A549 (cell line): Measurements from ENCODE around the gene GAS7. TPM values are rescaled to one million over a fixed set of nuclear protein-coding genes. Genes with fewer than 3 reads are reported as not detected.

Experiments
- ATAC-seq, 2 experiments: fragments of 200-7000 bp in 1 of 2; fragments of >200 bp in 1 of 2; cut with Nextera tagmentation in 1 of 2; cut with Tn5 transposase in 1 of 2; 3 replicates each; pipeline versions ENCODE4 v1.8.0 to v1.9.1; 2018 to 2020; ENCODE audit warnings: mild to moderate bottlenecking in 1 of 2, moderate library complexity in 1 of 2
- CTCF ChIA-PET: fragments of 300-600 bp; sonication (Branson Sonifier 250); formaldehyde crosslinking; extraction: SDS; loops from one replicate; lab custom pipeline; 2021; ENCODE audit warnings: antibody characterized with exemption, inconsistent platforms; lab: Yijun Ruan, JAX
- POLR2A ChIA-PET: fragments of 350-600 bp; formaldehyde crosslinking; extraction: SDS; loops from one replicate; lab custom pipeline; 2021; ENCODE audit warnings: antibody characterized with exemption, inconsistent platforms; lab: Yijun Ruan, JAX
- DNase-seq, 2 experiments: peaks; one replicate each; pipeline versions ENCODE4 v3.0.0 to v3.0.0-alpha.2; 2011 to 2016; ENCODE audit warnings: low read depth in 1 of 2, low spot score in 1 of 2
- FAIRE-seq: peaks from 2 replicates; lab custom pipeline; 2011; peaks lifted over from hg19 to GRCh38; lab: Jason Lieb, UNC
- H3K27ac ChIP-seq, 2 experiments: fragments of >200 bp; sonication (Bioruptor Twin); formaldehyde crosslinking; 3 replicates each; pipeline ENCODE4 v1.5.1; 2016 to 2017
- H3K4me1 ChIP-seq: fragments of >200 bp; sonication (Bioruptor Twin); formaldehyde crosslinking; 3 replicates; pipeline ENCODE4 v1.6.1; 2016
- H3K4me2 ChIP-seq: fragments of >200 bp; sonication (Bioruptor Twin); formaldehyde crosslinking; 3 replicates; pipeline ENCODE4 v1.6.1; 2016
- H3K4me3 ChIP-seq: fragments of >200 bp; sonication (Bioruptor Twin); formaldehyde crosslinking; 3 replicates; pipeline ENCODE4 v1.5.1; 2016
- H3K9me3 ChIP-seq: fragments of >200 bp; sonication (Bioruptor Twin); formaldehyde crosslinking; 3 replicates; pipeline ENCODE4 v1.6.1; 2016
- CHD2 ChIP-seq: fragments of 150-350 bp; IDR thresholded peaks from 2 replicates; pipeline ENCODE4 v1.6.1; 2014; ENCODE audit warnings: low read length; ENCODE audit not compliant: partially characterized antibody
- CHD4 ChIP-seq: fragments of 200-600 bp; sonication (generic); IDR thresholded peaks from 2 replicates; pipeline ENCODE4 v1.6.1; 2016; ENCODE audit warnings: antibody characterized with exemption, mild to moderate bottlenecking, borderline replicate concordance
- EHMT2 ChIP-seq: fragments of 200-600 bp; sonication (generic); IDR thresholded peaks from 2 replicates; pipeline ENCODE4 v1.6.1; 2016; ENCODE audit warnings: antibody characterized with exemption, low read depth, mild to moderate bottlenecking, moderate library complexity
- FOSB ChIP-seq: fragments of 250-450 bp; sonication (Bioruptor Pico); IDR thresholded peaks from 2 replicates; pipeline ENCODE4 v1.5.0; 2020; ENCODE audit warnings: mild to moderate bottlenecking, moderate library complexity
- GATA3 ChIP-seq: IDR thresholded peaks from 2 replicates; pipeline ENCODE4 v1.6.1; 2012; ENCODE audit warnings: borderline replicate concordance
- HEYL ChIP-seq: fragments of 250-450 bp; sonication (Bioruptor Pico); IDR thresholded peaks from 2 replicates; pipeline ENCODE4 v1.8.0; 2021; ENCODE audit warnings: mild to moderate bottlenecking, moderate library complexity
- HOXA7 ChIP-seq: fragments of 250-450 bp; sonication (Bioruptor Pico); IDR thresholded peaks from 2 replicates; pipeline ENCODE4 v1.5.0; 2020; ENCODE audit warnings: mild to moderate bottlenecking, moderate library complexity
- HOXB13 ChIP-seq: fragments of 250-450 bp; sonication (Bioruptor Pico); IDR thresholded peaks from 2 replicates; pipeline ENCODE4 v1.5.0; 2020; ENCODE audit warnings: low read depth, mild to moderate bottlenecking, moderate library complexity
- HOXB5 ChIP-seq: fragments of 250-450 bp; sonication (Bioruptor Pico); IDR thresholded peaks from 2 replicates; pipeline ENCODE4 v1.5.0; 2020; ENCODE audit warnings: mild to moderate bottlenecking, moderate library complexity
- JUN ChIP-seq, 2 experiments: fragments of >200 bp; sonication (Bioruptor Twin); formaldehyde crosslinking; IDR thresholded peaks; 2 replicates in 1 of 2; 3 replicates in 1 of 2; pipeline ENCODE4 v1.6.1; 2016 to 2017
- KDM1A ChIP-seq: fragments of 200-600 bp; sonication (generic); IDR thresholded peaks from 2 replicates; pipeline ENCODE4 v1.6.1; 2016; ENCODE audit warnings: low read depth, mild to moderate bottlenecking
- MAZ ChIP-seq: fragments of 150-350 bp; IDR thresholded peaks from 2 replicates; pipeline ENCODE4 v1.6.1; 2014; ENCODE audit warnings: antibody characterized with exemption, low read depth, low read length, borderline replicate concordance
- MYC ChIP-seq: IDR thresholded peaks from 2 replicates; pipeline ENCODE4 v1.6.1; 2012; ENCODE audit warnings: mild to moderate bottlenecking, inconsistent platforms, low read length, improper control_type of control experiment, borderline replicate concordance
- NPAS2 ChIP-seq: fragments of 250-450 bp; sonication (Bioruptor Pico); IDR thresholded peaks from 2 replicates; pipeline ENCODE4 v1.8.0; 2022; ENCODE audit warnings: mild to moderate bottlenecking, moderate library complexity, borderline replicate concordance
- PHF8 ChIP-seq: fragments of 200-600 bp; sonication (generic); IDR thresholded peaks from 2 replicates; pipeline ENCODE4 v1.6.1; 2016; ENCODE audit warnings: low read depth, mild to moderate bottlenecking, antibody characterized with exemption, moderate library complexity, borderline replicate concordance
- RAD21 ChIP-seq, 2 experiments: fragments of >200 bp in 1 of 2; sonication (Bioruptor Twin) in 1 of 2; formaldehyde crosslinking in 1 of 2; IDR thresholded peaks in 1 of 2; conservative IDR thresholded peaks in 1 of 2; 2 replicates in 1 of 2; 3 replicates in 1 of 2; pipeline ENCODE4 v1.6.1; 2012 to 2018; ENCODE audit warnings: inconsistent platforms in 1 of 2
- RARB ChIP-seq: fragments of 250-450 bp; sonication (Bioruptor Pico); IDR thresholded peaks from 2 replicates; pipeline ENCODE4 v1.8.0; 2021; ENCODE audit warnings: mild to moderate bottlenecking, moderate library complexity
- RCOR1 ChIP-seq: fragments of 150-350 bp; IDR thresholded peaks from 2 replicates; pipeline ENCODE4 v1.6.1; 2014; ENCODE audit warnings: antibody characterized with exemption, low read length, low read depth
- TFCP2L1 ChIP-seq: fragments of 250-450 bp; sonication (Bioruptor Pico); IDR thresholded peaks from 2 replicates; pipeline ENCODE4 v1.5.0; 2021; ENCODE audit warnings: mild to moderate bottlenecking
- ZFP36 ChIP-seq: fragments of 450-650 bp; IDR thresholded peaks from 2 replicates; pipeline ENCODE4 v1.6.1; 2014; ENCODE audit warnings: borderline replicate concordance; ENCODE audit not compliant: partially characterized antibody
- ZNF302 ChIP-seq: fragments of 250-450 bp; sonication (Bioruptor Pico); IDR thresholded peaks from 2 replicates; pipeline ENCODE4 v1.9.0; 2021; ENCODE audit warnings: inconsistent platforms, mild to moderate bottlenecking, moderate library complexity
- WGBS: methylation state at CpG from one replicate; pipeline ENCODE4 v1.1.6; 2017; ENCODE audit errors: missing lambda C conversion rate; 5-methylcytosine and 5-hydroxymethylcytosine counted together
- polyA plus RNA-seq, 4 experiments: library from polyadenylated mRNA; depleted of rRNA in 3 of 4; stranded (reverse); fragments of >200 nt; fragmentation: RNase III in 1 of 4; extraction: RNeasy Plus Mini Kit Qiagen cat#74134 plus additional on column Dnase treatment in 1 of 4; gene quantifications; 2 replicates in 3 of 4; 3 replicates in 1 of 4; pipeline ENCODE4 v1.2.3, GENCODE V29; 2011 to 2017
- TF ChIP-seq, protein P1 (sequence below): fragments of 450-650 bp; IDR thresholded peaks from 2 replicates; pipeline ENCODE4 v1.6.1; 2014; ENCODE audit warnings: antibody characterized with exemption
- TF ChIP-seq, protein P2 (sequence below): fragments of >200 bp; sonication (Bioruptor Twin); formaldehyde crosslinking; IDR thresholded peaks from 3 replicates; pipeline ENCODE4 v1.5.1; 2016
- TF ChIP-seq, protein P3 (sequence below): fragments of >200 bp; sonication (Bioruptor Twin); formaldehyde crosslinking; IDR thresholded peaks from 3 replicates; pipeline ENCODE4 v1.6.1; 2016
- TF ChIP-seq, protein P4 (sequence below): fragments of 250-450 bp; sonication (Bioruptor Pico); IDR thresholded peaks from 2 replicates; pipeline ENCODE4 v1.5.0; 2021; ENCODE audit warnings: mild to moderate bottlenecking, moderate library complexity, borderline replicate concordance

The GAS7 gene
- polyA plus RNA-seq, 2 of the 4 experiments (the other 2 are of a cell fraction): 1.3 to 1.5 TPM

DNA sequence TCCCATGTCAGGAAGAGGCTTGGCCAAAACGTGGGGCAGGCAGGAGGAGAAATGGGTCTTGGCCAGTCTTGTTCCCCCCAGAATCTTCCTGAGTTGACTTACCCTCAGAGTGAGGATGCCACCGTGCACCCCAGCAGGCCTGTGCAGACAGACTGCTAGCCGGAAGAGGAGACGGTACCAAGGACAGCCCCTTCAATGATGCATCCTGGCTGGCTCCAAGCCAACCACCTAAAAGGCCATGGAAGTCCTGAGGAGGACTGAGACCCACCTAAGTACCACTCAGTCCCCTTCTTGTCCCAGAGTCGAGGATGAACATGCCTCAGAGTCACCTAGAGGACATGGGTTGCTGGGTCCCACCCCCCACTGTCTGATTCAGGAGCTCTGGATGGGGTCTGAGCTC, 246.6 kb downstream of the GAS7 start:
- no peak overlapping the region for H3K4me3 ChIP-seq
- H3K27ac ChIP-seq: no peak overlapping the region
- 46% methylated on average over 5 of the region's 5 CpGs for WGBS
- ATAC-seq: no peak
- FAIRE-seq: no peak
- CTCF ChIA-PET: interaction anchor here (1.7 to 14.3 kb wide), 2 partner anchors 15 to 24 kb away, joined by 8 to 155 read pairs; no protein-coding TSS in a partner anchor
- TF ChIP-seq HOXB5 (CRISPR knock-in tag): no peak
- no peak for TF ChIP-seq GATA3
- TF ChIP-seq RCOR1: no peak
- TF ChIP-seq MYC: no peak
- TF ChIP-seq TFCP2L1 (CRISPR knock-in tag): no peak
- TF ChIP-seq, protein P1, sequence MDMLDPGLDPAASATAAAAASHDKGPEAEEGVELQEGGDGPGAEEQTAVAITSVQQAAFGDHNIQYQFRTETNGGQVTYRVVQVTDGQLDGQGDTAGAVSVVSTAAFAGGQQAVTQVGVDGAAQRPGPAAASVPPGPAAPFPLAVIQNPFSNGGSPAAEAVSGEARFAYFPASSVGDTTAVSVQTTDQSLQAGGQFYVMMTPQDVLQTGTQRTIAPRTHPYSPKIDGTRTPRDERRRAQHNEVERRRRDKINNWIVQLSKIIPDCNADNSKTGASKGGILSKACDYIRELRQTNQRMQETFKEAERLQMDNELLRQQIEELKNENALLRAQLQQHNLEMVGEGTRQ: no peak
- TF ChIP-seq CHD4: no peak
- TF ChIP-seq, protein P2, sequence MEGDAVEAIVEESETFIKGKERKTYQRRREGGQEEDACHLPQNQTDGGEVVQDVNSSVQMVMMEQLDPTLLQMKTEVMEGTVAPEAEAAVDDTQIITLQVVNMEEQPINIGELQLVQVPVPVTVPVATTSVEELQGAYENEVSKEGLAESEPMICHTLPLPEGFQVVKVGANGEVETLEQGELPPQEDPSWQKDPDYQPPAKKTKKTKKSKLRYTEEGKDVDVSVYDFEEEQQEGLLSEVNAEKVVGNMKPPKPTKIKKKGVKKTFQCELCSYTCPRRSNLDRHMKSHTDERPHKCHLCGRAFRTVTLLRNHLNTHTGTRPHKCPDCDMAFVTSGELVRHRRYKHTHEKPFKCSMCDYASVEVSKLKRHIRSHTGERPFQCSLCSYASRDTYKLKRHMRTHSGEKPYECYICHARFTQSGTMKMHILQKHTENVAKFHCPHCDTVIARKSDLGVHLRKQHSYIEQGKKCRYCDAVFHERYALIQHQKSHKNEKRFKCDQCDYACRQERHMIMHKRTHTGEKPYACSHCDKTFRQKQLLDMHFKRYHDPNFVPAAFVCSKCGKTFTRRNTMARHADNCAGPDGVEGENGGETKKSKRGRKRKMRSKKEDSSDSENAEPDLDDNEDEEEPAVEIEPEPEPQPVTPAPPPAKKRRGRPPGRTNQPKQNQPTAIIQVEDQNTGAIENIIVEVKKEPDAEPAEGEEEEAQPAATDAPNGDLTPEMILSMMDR: no peak
- TF ChIP-seq RAD21 (conservative IDR thresholded peaks at IDR 0.05 in 1 of 2, IDR thresholded peaks at IDR 0.05 in 1 of 2): no peak
- no peak for TF ChIP-seq JUN (IDR thresholded peaks at IDR 0.05)
- TF ChIP-seq, protein P3, sequence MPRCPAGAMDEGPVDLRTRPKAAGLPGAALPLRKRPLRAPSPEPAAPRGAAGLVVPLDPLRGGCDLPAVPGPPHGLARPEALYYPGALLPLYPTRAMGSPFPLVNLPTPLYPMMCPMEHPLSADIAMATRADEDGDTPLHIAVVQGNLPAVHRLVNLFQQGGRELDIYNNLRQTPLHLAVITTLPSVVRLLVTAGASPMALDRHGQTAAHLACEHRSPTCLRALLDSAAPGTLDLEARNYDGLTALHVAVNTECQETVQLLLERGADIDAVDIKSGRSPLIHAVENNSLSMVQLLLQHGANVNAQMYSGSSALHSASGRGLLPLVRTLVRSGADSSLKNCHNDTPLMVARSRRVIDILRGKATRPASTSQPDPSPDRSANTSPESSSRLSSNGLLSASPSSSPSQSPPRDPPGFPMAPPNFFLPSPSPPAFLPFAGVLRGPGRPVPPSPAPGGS: no peak
- TF ChIP-seq, protein P4, sequence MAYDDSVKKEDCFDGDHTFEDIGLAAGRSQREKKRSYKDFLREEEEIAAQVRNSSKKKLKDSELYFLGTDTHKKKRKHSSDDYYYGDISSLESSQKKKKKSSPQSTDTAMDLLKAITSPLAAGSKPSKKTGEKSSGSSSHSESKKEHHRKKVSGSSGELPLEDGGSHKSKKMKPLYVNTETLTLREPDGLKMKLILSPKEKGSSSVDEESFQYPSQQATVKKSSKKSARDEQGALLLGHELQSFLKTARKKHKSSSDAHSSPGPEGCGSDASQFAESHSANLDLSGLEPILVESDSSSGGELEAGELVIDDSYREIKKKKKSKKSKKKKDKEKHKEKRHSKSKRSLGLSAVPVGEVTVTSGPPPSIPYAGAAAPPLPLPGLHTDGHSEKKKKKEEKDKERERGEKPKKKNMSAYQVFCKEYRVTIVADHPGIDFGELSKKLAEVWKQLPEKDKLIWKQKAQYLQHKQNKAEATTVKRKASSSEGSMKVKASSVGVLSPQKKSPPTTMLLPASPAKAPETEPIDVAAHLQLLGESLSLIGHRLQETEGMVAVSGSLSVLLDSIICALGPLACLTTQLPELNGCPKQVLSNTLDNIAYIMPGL: no peak
- TF ChIP-seq FOSB (CRISPR knock-in tag): no peak
- TF ChIP-seq CHD2: no peak
- no peak for TF ChIP-seq NPAS2 (CRISPR knock-in tag)
- TF ChIP-seq KDM1A: no peak
- no peak for TF ChIP-seq RARB
- TF ChIP-seq HOXA7: no peak
- TF ChIP-seq HEYL (CRISPR knock-in tag): no peak
- TF ChIP-seq EHMT2: no peak
- POLR2A ChIA-PET: no interaction called here
- DNase-seq: no peak
- no peak overlapping the region for H3K4me2 ChIP-seq
- no peaks in the 10 kb centered on the region for H3K9me3 ChIP-seq
- no peaks in the 10 kb centered on the region for H3K4me1 ChIP-seq

DNA sequence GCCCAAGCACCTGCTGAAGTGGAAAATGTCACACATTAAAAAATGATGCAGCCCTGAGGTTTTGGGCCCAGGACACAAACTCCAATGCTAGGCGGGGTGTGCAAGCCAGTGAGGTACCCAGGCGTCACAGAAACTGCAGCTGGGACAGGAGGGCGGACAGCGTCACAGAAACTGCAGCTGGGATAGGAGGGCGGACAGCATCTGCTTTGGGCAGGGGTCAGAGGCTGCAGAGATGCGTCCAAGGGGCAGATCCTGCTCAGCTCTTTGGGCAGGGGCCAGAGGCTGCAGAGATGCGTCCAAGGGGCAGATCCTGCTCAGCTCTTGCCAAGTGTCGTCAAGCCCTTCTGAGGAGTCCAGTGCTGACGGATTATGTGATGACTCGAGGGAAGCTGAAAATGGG, 249.5 kb downstream of the GAS7 start:
- ATAC-seq (no peak), DNase-seq (no peak), FAIRE-seq (no peak)
- H3K9me3 ChIP-seq: no peaks in the 10 kb centered on the region
- CTCF ChIA-PET: interaction anchor here (0.7 to 14.3 kb wide), 4 partner anchors 10 to 204 kb away, joined by 3 to 155 read pairs (median 6); no protein-coding TSS in a partner anchor
- POLR2A ChIA-PET: no interaction called here
- TF ChIP-seq MAZ: no peak
- TF ChIP-seq, protein P1: no peak
- no peak for TF ChIP-seq ZNF302 (CRISPR knock-in tag)
- TF ChIP-seq HOXA7: no peak
- TF ChIP-seq JUN (IDR thresholded peaks at IDR 0.05): no peak
- TF ChIP-seq PHF8: no peak
- no peak for TF ChIP-seq MYC
- no peak for TF ChIP-seq GATA3
- TF ChIP-seq HOXB13: no peak
- TF ChIP-seq ZFP36: no peak
- TF ChIP-seq NPAS2 (CRISPR knock-in tag): no peak
- H3K4me3 ChIP-seq: no peak overlapping the region
- no peak overlapping the region for H3K4me2 ChIP-seq
- WGBS: 65% methylated on average over 10 of the region's 10 CpGs
- H3K27ac ChIP-seq: no peak overlapping the region
- H3K4me1 ChIP-seq: no peaks in the 10 kb centered on the region
